Activated CD4-positive, alpha-beta T cell treated with anti-CD3 and anti-CD28 coated beads, Interleukin-2, amount 50 U/mL, for 16 hours (primary cell): ENCODE data around the gene COLEC12.

Source experiments
- DNase-seq: peaks from one replicate; pipeline ENCODE4 v3.0.0-alpha.2; 2020

The COLEC12 gene

DNA sequence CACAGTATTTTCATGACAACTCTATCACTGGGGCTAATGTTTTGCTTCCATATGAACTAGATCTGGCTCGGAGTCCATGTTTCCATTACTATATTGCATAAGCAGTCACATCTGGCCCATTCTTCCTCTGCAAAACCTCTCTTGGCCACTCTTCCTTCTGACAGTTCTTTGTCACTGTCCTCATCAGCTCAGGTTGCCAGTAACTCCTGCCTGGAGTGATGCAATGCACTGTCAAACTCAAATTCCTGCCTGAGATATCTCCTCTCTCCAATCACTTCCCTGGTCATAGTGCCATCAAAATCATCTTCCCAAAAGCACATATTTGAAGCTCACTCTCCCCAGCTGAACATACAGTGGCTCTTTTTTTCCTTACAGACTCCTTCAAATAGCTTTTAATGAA lies 66.1 kb downstream of the COLEC12 start:
- DNase-seq = no peak

- no peak for DNase-seq
Observed at GRCh38 chr18:433960-434359, 66.5 kb downstream of the COLEC12 start.

- DNase-seq = no peak
Observed at GRCh38 chr18:433298-433697, 67.2 kb downstream of the COLEC12 start.

DNA sequence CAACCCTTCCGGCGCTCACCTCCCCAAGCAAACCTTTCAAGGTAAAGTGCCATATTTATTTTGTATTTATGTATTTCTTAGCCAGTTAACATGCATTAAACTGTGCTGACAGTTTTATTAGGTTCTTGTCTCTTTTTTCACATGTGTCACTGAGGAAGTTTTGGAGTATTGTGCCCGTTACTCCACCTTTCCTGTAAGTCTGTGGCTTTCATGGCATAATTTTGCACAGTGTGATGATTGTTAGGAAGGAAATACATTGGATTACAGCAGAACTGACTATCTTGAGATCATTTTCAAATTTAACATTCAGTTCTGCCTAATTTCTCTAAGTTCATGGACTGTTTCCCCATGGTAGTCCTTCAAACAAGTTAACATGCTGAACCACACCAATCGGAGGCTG lies 67.7 kb downstream of the COLEC12 start:
- DNase-seq = no peak

- DNase-seq = no peak
Observed at GRCh38 chr18:429030-429429, 71.5 kb downstream of the COLEC12 start.

DNA sequence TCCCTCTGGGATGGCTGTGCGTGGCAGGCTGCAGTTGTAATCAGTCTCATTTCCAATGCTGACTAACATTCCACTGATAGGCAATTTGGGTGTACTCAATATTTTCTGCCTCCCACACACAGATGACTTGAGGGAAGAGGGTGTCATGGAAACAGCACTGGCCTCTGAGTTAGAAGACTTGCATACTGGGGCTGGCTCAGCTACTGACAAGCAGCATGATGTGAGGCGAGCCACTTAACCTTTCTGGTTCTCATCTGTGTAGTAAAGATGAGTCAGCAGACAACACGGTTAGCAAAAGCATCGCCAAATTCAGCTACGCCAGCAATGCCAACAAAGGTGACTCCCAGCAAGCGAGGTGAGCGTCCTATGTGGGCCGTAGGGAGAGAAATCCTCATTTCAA lies 73.5 kb downstream of the COLEC12 start:
- peak; percentile 14 for DNase-seq

DNA sequence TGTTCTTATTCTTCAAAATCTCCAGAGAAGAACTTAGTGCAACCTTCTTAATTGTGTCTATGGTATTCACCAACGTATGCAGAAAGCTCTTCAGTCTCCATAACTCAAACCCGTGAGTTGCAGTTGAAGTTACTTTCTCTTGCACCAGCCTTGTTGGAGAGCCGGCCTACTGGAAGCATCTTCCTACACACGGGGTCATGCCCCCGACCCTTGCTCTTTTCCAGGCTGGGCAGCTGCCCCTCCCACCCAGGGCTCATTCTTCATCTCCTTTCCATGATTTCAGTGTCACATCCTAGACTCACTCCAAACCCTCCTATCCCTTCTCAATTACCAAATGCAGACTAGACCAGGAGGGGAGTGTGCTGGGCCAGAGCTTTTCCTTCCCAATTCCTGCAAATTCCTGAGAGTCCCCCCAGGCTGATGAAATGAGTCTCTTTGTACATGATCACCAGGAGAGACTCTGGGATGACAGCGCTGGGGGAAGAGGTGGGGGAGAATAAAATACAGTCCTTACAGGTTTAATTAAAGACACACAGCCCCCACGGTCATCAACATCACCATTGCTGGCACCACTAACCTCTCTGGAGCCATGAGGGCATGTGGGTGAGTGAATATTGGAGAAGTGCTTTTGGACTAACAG lies 75.3 kb downstream of the COLEC12 start:
- no peak for DNase-seq

- DNase-seq = no peak
Observed at GRCh38 chr18:424668-425067, 75.8 kb downstream of the COLEC12 start.

DNA sequence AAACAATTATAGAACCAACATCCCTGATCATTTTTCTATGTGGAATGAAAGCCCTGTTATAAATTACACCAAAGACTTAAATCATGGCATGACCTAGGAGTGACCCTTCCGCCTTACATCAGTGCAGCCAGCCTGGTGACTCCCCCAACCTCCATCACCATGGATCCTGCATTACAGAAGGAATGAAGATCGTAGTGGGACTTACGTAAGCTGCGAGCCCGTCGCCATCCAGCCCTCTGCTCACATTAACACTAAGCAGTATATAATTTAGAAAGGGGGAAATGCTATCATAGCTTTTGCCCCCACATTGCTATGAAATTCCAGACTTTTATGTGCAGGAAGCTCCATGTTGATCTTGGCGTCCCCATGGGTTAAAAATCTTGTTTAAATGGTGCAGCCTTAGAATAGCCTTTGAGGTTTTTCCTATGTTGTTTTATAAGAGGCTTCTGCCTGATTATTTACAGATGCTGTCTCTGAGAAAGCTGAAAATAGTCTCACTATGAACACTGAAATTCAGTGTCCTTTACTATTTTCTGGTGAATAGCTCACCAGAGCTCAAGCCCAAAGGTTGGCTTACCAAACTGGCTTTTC lies 76.3 kb downstream of the COLEC12 start:
- DNase-seq = no peak

GRCh38 chr18:422966-423365 lies 77.5 kb downstream of the COLEC12 start:
- DNase-seq = no peak

DNA sequence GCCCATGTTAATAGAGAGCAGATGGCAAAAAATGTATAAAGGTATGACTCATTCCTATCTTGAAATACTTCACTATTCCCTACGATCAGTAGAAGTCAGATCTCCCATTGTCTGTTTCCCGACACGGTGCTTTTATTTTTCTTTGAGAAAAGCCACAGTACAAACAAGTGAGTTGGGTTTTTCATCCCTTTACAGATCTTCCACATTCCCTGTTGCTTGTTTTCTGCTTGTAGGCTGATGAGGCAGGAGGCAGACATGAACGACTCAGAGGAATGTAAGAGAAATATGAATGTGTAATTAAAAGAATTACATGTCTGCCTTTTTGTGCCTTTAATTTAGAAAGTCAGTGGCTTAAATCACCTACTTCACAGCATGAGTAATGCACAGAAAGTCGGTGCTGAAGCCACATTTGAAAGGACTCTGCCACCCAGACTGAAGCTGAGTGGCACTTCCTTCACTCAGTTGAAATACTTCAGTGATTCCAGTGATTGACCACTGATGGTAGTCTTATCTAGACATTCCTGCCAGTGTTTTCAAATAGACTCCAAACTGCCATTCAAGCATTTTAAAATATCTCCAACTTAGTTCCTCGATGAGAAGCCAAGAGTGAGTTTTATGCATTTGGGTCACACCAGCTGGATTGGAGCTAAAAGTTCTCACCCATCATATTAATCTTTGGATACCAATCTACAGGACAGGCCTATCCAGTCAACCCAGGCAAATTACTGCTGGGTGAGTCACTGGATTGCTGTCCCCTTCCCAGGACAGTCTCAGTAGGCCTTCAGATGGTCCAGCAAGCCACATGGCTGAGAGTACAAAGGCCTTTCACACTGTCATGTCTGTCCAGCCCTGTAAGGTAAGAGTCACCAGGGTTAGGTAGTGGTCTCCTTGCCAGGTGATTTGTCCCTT lies 79.0 kb downstream of the COLEC12 start:
- DNase-seq = no peak

GRCh38 chr18:420661-421246 lies 79.7 kb downstream of the COLEC12 start:
- DNase-seq = no peak

DNA sequence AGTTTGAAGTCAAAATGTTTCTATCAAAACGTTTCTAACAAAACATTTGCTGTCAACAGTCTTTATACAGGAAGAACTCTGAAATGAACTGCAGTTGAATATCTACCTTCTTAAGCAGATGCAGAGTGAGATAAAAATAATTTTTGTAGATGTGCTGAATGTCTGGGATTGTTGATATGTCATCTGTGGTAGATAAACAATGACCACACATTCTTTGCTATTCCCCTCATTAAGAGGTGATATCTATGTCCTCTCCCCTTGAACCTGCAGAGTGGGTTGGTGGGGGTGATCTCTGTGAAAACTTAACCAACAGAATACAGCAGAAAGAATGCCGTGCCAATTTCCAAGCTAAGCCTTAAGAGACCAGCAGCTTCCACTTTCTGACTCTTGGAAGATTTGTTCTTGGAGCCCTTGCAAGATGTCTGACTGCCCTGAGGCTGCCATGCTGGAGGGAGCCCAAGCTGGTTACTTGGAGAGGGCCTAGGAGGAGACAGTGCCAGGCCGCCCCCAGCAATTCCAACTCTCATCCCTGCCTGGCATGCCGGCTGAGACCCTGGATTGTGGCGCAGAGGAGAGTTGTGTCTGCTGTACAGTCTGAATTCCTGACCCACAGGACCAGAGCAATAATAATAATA lies 80.8 kb downstream of the COLEC12 start:
- DNase-seq = no peak

DNA sequence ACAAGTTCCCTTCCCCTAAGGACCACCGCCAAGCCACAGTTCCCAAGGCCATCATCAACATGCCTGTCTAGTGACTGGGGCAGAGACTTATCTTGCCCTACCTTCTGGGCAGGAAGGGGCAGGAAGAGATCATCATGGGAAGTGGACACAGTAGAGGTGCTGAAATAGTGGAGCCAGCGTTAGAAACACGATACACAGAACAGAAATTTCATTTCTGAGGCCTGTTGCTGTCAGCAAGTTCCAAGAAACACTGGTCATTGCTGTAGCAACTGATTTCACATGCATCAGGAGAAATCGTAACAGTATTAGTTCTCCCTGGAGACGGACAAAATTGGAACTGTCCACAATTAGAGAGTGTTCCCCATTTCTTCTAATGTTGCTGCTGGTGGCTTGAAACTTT lies 83.0 kb downstream of the COLEC12 start:
- no peak for DNase-seq

GRCh38 chr18:416930-417329 lies 83.6 kb downstream of the COLEC12 start:
- no peak for DNase-seq

DNA sequence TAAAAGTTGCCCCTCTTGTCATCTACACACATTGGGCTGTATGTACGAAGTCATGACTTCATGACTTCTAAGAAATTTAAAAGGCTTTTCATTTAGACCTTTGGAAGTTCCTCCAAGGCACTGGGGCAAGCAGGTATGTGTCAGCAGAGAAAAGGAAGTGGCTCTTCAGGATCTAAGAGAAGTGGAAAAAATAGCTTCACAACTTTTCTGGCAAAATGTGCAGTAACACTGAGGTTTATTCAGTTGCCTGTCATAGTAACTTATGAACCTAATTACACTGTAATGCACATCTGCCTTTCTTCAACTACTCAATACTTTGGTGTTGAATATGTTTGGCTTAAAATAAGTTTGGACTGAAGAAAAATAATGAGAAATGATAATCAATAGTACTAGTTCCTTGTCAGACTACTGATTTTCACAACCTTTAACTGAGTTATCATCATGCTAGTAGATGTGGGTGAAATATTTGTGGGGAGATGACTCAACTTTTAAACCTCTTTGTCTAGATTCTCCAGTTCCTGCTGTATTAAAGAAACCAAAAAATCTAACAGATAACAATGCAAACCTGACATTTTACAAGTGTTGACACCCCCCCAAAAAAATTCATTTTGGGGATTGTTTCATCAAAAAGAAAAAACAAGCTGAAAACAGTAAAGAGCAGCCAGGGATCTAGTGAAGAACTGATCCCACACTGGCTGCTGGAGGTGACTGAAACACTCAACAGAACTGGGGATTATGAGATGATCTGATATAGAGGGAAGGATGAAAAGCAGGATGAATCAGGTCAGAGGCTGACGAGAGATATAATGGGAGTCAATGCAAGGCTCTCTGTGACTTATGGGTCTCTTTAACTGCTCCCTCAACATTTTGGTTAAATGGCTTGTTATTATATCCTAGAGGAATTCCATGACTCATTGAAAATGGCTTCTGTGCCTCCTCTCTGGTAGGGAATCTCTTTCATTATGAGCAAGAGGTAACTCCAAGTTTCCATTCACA lies 84.6 kb downstream of the COLEC12 start:
- DNase-seq = no peak

DNA sequence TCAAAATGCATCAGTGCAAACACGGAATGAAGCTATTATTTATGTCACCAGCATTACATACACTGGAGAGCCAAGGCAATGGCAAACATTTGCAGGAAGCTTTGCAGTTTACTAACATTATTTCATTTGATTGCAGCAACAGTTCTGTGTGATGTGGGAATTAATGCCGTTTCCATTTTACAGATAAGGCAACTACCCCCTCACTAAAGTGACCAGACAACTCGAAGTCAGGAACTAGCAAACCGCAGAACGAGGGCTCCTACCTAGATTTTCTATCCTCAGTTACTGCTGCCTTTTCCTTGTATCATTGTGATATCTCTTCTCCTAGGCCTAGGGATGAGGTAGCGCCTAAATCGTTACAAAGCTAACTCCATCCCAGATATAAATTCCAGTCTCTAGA lies 85.5 kb downstream of the COLEC12 start:
- no peak for DNase-seq

GRCh38 chr18:413233-413632 lies 87.3 kb downstream of the COLEC12 start:
- DNase-seq = no peak

DNA sequence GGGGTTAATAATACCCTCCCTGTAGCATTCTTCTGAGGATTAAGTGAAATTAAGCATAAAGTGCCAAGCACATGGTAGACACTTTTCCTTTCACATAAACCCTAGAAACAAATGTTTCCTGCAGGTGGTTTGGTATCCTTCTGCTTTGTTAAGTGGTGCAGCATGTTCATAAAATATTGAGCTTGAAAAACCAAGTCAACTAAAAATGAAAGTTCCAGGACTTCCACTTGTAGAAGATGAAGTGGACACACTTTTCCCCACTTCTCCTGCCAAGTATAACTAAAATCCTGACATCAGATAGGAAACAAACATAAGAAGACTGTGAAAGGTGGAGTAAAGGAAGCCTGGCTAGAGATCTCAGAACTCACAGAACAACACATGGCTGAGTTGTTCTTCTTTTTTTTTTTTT lies 90.5 kb downstream of the COLEC12 start:
- DNase-seq = no peak

DNA sequence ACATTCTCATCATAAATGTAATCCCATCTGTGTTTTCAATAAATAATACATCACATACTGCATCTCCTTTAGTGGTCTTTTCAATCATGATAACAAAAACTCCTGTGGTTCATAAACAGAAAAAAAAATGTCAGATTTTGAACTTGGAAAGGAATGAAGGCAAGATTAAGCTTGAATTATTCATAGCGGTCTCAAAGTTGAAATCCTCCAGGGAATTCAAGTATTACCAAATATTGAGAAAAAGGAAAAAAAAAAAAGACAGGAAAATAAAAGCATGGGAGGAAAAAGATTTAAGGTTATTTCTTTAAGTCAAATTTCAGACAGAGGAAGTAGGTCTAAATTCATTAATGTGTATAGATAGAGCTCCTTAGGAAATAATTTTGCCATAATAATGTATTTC lies 92.1 kb downstream of the COLEC12 start:
- no peak for DNase-seq

- DNase-seq = no peak
Observed at GRCh38 chr18:407626-408224, 92.8 kb downstream of the COLEC12 start.
